GM18858 (cell line): ENCODE measurements around the gene TSGA10IP.

Experiments used
- ATAC-seq: cut with Tn5 transposase; IDR thresholded peaks from one replicate; pipeline ENCODE4 v1.9.1; 2021; ENCODE audit not compliant: unreplicated experiment

TSGA10IP gene

DNA sequence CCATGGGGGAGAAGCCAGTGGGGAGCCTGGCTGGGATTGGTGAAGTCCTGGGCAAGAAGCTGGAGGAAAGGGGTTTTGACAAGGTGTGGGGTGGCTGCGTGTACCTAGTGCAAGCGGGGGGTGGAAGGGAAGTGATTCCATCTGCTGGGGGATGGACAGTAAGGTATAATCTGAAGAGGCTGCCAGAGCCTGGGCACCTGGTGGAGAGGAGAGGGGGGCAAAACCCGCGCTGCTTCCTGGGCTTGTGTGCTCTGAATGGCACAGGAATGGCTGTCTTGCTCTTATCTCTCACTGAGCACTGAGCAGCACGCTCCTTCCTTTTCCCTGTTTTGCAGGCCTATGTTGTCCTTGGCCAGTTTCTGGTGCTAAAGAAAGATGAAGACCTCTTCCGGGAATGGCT lies 58.0 kb downstream of the TSGA10IP start:
- ATAC-seq = no peak

GRCh38 chr11:66004186-66004585 lies 58.9 kb downstream of the TSGA10IP start:
- ATAC-seq = no peak

- ATAC-seq = no peak
Observed at GRCh38 chr11:66006134-66006890, 61.0 kb downstream of the TSGA10IP start.

GRCh38 chr11:66006891-66007176 lies 61.6 kb downstream of the TSGA10IP start:
- no peak for ATAC-seq

DNA sequence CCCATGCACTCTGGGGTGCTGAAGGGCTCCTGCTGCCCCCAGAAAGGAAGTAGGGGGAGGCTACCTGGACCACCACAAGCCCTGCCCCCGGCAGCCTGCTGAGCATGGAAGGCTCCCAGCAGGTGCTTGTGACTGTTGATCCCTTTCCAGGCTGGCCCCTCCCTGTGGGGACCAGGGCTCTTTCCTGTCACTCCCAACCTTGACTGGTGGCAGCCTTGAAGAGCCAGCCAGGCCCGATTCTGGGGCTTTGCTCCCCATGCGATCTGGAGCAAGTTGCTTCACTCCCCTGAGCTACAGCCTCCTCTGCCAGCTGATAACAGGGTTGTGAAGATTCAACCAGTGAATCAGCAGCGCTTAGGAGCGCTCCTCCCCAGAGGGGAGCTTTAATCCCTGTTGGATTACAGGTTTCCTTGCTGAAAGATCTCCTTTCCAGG lies 61.9 kb downstream of the TSGA10IP start:
- no peak for ATAC-seq

GRCh38 chr11:66008095-66008467 lies 62.8 kb downstream of the TSGA10IP start:
- ATAC-seq = no peak

GRCh38 chr11:66008468-66009101 lies 63.3 kb downstream of the TSGA10IP start:
- ATAC-seq = no peak
